A549 (cell line): Measurements from ENCODE around the gene CRACDL. TPM values are rescaled to one million over a fixed set of nuclear protein-coding genes. Genes with fewer than 3 reads are reported as not detected.

Source experiments
- ATAC-seq, 2 experiments: fragments of 200-7000 bp in 1 of 2; fragments of >200 bp in 1 of 2; cut with Nextera tagmentation in 1 of 2; cut with Tn5 transposase in 1 of 2; 3 replicates each; pipeline versions ENCODE4 v1.8.0 to v1.9.1; 2018 to 2020; ENCODE audit warnings: mild to moderate bottlenecking in 1 of 2, moderate library complexity in 1 of 2
- CTCF ChIA-PET: fragments of 300-600 bp; sonication (Branson Sonifier 250); formaldehyde crosslinking; extraction: SDS; loops from one replicate; lab custom pipeline; 2021; ENCODE audit warnings: antibody characterized with exemption, inconsistent platforms; lab: Yijun Ruan, JAX
- POLR2A ChIA-PET: fragments of 350-600 bp; formaldehyde crosslinking; extraction: SDS; loops from one replicate; lab custom pipeline; 2021; ENCODE audit warnings: antibody characterized with exemption, inconsistent platforms; lab: Yijun Ruan, JAX
- DNase-seq, 2 experiments: peaks; one replicate each; pipeline versions ENCODE4 v3.0.0 to v3.0.0-alpha.2; 2011 to 2016; ENCODE audit warnings: low read depth in 1 of 2, low spot score in 1 of 2
- FAIRE-seq: peaks from 2 replicates; lab custom pipeline; 2011; peaks lifted over from hg19 to GRCh38; lab: Jason Lieb, UNC
- H3K27ac ChIP-seq, 2 experiments: fragments of >200 bp; sonication (Bioruptor Twin); formaldehyde crosslinking; 3 replicates each; pipeline ENCODE4 v1.5.1; 2016 to 2017
- H3K4me1 ChIP-seq: fragments of >200 bp; sonication (Bioruptor Twin); formaldehyde crosslinking; 3 replicates; pipeline ENCODE4 v1.6.1; 2016
- H3K4me2 ChIP-seq: fragments of >200 bp; sonication (Bioruptor Twin); formaldehyde crosslinking; 3 replicates; pipeline ENCODE4 v1.6.1; 2016
- H3K4me3 ChIP-seq: fragments of >200 bp; sonication (Bioruptor Twin); formaldehyde crosslinking; 3 replicates; pipeline ENCODE4 v1.5.1; 2016
- H3K9me3 ChIP-seq: fragments of >200 bp; sonication (Bioruptor Twin); formaldehyde crosslinking; 3 replicates; pipeline ENCODE4 v1.6.1; 2016
- ATOH8 ChIP-seq: fragments of 250-450 bp; sonication (Bioruptor Pico); IDR thresholded peaks from 2 replicates; pipeline ENCODE4 v1.5.0; 2020; ENCODE audit warnings: low read depth, mild to moderate bottlenecking, moderate library complexity
- CHD2 ChIP-seq: fragments of 150-350 bp; IDR thresholded peaks from 2 replicates; pipeline ENCODE4 v1.6.1; 2014; ENCODE audit warnings: low read length; ENCODE audit not compliant: partially characterized antibody
- CTCF ChIP-seq: fragments of >200 bp; sonication (Bioruptor Twin); formaldehyde crosslinking; IDR thresholded peaks from 3 replicates; pipeline ENCODE4 v1.5.1; 2016
- ELK1 ChIP-seq: fragments of 150-350 bp; IDR thresholded peaks from 2 replicates; pipeline ENCODE4 v1.6.1; 2014; ENCODE audit warnings: low read depth, mild to moderate bottlenecking, low read length
- FOSL2 ChIP-seq, 2 experiments: fragments of 450-650 bp in 1 of 2; fragments of >200 bp in 1 of 2; sonication (Bioruptor Twin) in 1 of 2; formaldehyde crosslinking; IDR thresholded peaks; 2 replicates each; pipeline versions ENCODE4 v1.5.0 to v1.6.1; 2016 to 2020; ENCODE audit warnings: mild to moderate bottlenecking in 1 of 2, moderate library complexity in 1 of 2
- FOXS1 ChIP-seq: fragments of 250-450 bp; sonication (Bioruptor Pico); IDR thresholded peaks from 2 replicates; pipeline ENCODE4 v1.5.0; 2020; ENCODE audit warnings: mild to moderate bottlenecking, moderate library complexity
- HES2 ChIP-seq: fragments of >200 bp; sonication (Bioruptor Twin); formaldehyde crosslinking; IDR thresholded peaks from 2 replicates; pipeline ENCODE4 v1.6.1; 2016
- HEYL ChIP-seq: fragments of 250-450 bp; sonication (Bioruptor Pico); IDR thresholded peaks from 2 replicates; pipeline ENCODE4 v1.8.0; 2021; ENCODE audit warnings: mild to moderate bottlenecking, moderate library complexity
- HMGXB4 ChIP-seq: fragments of 250-450 bp; sonication (Bioruptor Pico); IDR thresholded peaks from 2 replicates; pipeline ENCODE4 v1.5.0; 2021; ENCODE audit warnings: mild to moderate bottlenecking, moderate library complexity, borderline replicate concordance
- MAFK ChIP-seq: fragments of 450-650 bp; IDR thresholded peaks from 2 replicates; pipeline ENCODE4 v1.6.1; 2014; ENCODE audit not compliant: partially characterized antibody
- MAX ChIP-seq: IDR thresholded peaks from 2 replicates; pipeline ENCODE4 v1.6.1; 2012
- MYC ChIP-seq: IDR thresholded peaks from 2 replicates; pipeline ENCODE4 v1.6.1; 2012; ENCODE audit warnings: mild to moderate bottlenecking, inconsistent platforms, low read length, improper control_type of control experiment, borderline replicate concordance
- NPAS2 ChIP-seq: fragments of 250-450 bp; sonication (Bioruptor Pico); IDR thresholded peaks from 2 replicates; pipeline ENCODE4 v1.8.0; 2022; ENCODE audit warnings: mild to moderate bottlenecking, moderate library complexity, borderline replicate concordance
- POLR2AphosphoS2 ChIP-seq: conservative IDR thresholded peaks from 2 replicates; pipeline ENCODE4 v1.6.1; 2012; ENCODE audit warnings: low read length, improper control_type of control experiment, inconsistent platforms
- RAD21 ChIP-seq, 2 experiments: fragments of >200 bp in 1 of 2; sonication (Bioruptor Twin) in 1 of 2; formaldehyde crosslinking in 1 of 2; IDR thresholded peaks in 1 of 2; conservative IDR thresholded peaks in 1 of 2; 2 replicates in 1 of 2; 3 replicates in 1 of 2; pipeline ENCODE4 v1.6.1; 2012 to 2018; ENCODE audit warnings: inconsistent platforms in 1 of 2
- RFX5 ChIP-seq: fragments of 450-650 bp; IDR thresholded peaks from 2 replicates; pipeline ENCODE4 v1.7.1; 2014; ENCODE audit warnings: antibody characterized with exemption, mild to moderate bottlenecking, moderate library complexity
- RNF2 ChIP-seq: fragments of 200-600 bp; sonication (generic); IDR thresholded peaks from 2 replicates; pipeline ENCODE4 v1.6.1; 2016; ENCODE audit warnings: low read depth, mild to moderate bottlenecking, antibody characterized with exemption, moderate library complexity, borderline replicate concordance
- ZFP36 ChIP-seq: fragments of 450-650 bp; IDR thresholded peaks from 2 replicates; pipeline ENCODE4 v1.6.1; 2014; ENCODE audit warnings: borderline replicate concordance; ENCODE audit not compliant: partially characterized antibody
- WGBS: methylation state at CpG from one replicate; pipeline ENCODE4 v1.1.6; 2017; ENCODE audit errors: missing lambda C conversion rate; 5-methylcytosine and 5-hydroxymethylcytosine counted together
- polyA plus RNA-seq, 4 experiments: library from polyadenylated mRNA; depleted of rRNA in 3 of 4; stranded (reverse); fragments of >200 nt; fragmentation: RNase III in 1 of 4; extraction: RNeasy Plus Mini Kit Qiagen cat#74134 plus additional on column Dnase treatment in 1 of 4; gene quantifications; 2 replicates in 3 of 4; 3 replicates in 1 of 4; pipeline ENCODE4 v1.2.3, GENCODE V29; 2011 to 2017

Gene CRACDL
- polyA plus RNA-seq, 2 of the 4 experiments (the other 2 are of a cell fraction): 0.21 to 0.36 TPM

GRCh38 chr2:98903064-98903355, 33.0 kb downstream of the CRACDL start:
- Histone ChIP-seq H3K4me1 (no peaks in the 10 kb centered on the region), H3K4me2 (no peak overlapping the region), H3K27ac (no peak overlapping the region), H3K4me3 (no peak overlapping the region)
- ATAC-seq (no peak), DNase-seq (no peak)
- CTCF ChIA-PET: interaction anchor here (1.3 kb wide), 1 partner anchor 254 kb away, joined by 3 read pairs; no protein-coding TSS in a partner anchor
- TF ChIP-seq MAX: no peak
- TF ChIP-seq MAFK: no peak
- TF ChIP-seq FOSL2 (IDR thresholded peaks at IDR 0.05): no peak
- TF ChIP-seq FOSL2 (CRISPR knock-in tag; IDR thresholded peaks at IDR 0.05): no peak
- no peak for TF ChIP-seq FOXS1 (CRISPR knock-in tag)
- no peak for TF ChIP-seq ZFP36
- no peak for TF ChIP-seq RNF2
- TF ChIP-seq HEYL (CRISPR knock-in tag): no peak
- no peak for TF ChIP-seq RFX5
- no peak for TF ChIP-seq HMGXB4
- no peak for TF ChIP-seq MYC
- no peak for TF ChIP-seq NPAS2 (CRISPR knock-in tag)
- TF ChIP-seq CTCF: no peak
- TF ChIP-seq HES2: no peak
- TF ChIP-seq ELK1: no peak
- TF ChIP-seq POLR2AphosphoS2: no peak
- no peak for TF ChIP-seq CHD2
- TF ChIP-seq, all 56 proteins: peak for 0
- H3K9me3 ChIP-seq: no peaks in the 10 kb centered on the region
- POLR2A ChIA-PET: no interaction called here
- no peak for FAIRE-seq
- 90% methylated on average over 7 of the region's 9 CpGs for WGBS

- no peaks in the 10 kb centered on the region for H3K4me1 ChIP-seq
- ATAC-seq (no peak), FAIRE-seq (no peak), DNase-seq (no peak)
- no peak overlapping the region for H3K27ac ChIP-seq
- 79% methylated on average over 21 of the region's 25 CpGs for WGBS
- H3K4me2 ChIP-seq: no peak overlapping the region
- POLR2A ChIA-PET: no interaction called here
- no peak overlapping the region for H3K4me3 ChIP-seq
- CTCF ChIA-PET: interaction anchor here (1.3 kb wide), 1 partner anchor 253 kb away, joined by 3 read pairs; no protein-coding TSS in a partner anchor
- H3K9me3 ChIP-seq: no peaks in the 10 kb centered on the region
- TF ChIP-seq RAD21 (conservative IDR thresholded peaks at IDR 0.05 in 1 of 2, IDR thresholded peaks at IDR 0.05 in 1 of 2) (no peak), HES2 (no peak), ATOH8 (CRISPR knock-in tag) (no peak)
Measured at GRCh38 chr2:98902209-98903063, 33.6 kb downstream of the CRACDL start.
